Osteocyte (in vitro differentiated cells): ENCODE measurements around the gene PKP1. TPM values are rescaled to one million over a fixed set of nuclear protein-coding genes. Genes with fewer than 3 reads are reported as not detected.

ENCODE experiments used
- DNase-seq: peaks from one replicate; pipeline ENCODE4 v3.0.0; 2021; ENCODE audit warnings: mixed read lengths; ENCODE audit not compliant: unreplicated experiment; ENCODE audit errors: extremely low spot score
- H3K27ac Mint-ChIP-seq: one replicate; pipeline ENCODE4 v1.8.0; 2021; ENCODE audit warnings: mild to moderate bottlenecking, mixed read lengths; ENCODE audit not compliant: unreplicated experiment
- H3K27me3 Mint-ChIP-seq: one replicate; pipeline ENCODE4 v1.8.0; 2021; ENCODE audit warnings: mixed read lengths; ENCODE audit not compliant: unreplicated experiment
- H3K36me3 Mint-ChIP-seq: one replicate; pipeline ENCODE4 v1.8.0; 2021; ENCODE audit warnings: mixed read lengths; ENCODE audit not compliant: unreplicated experiment
- H3K4me1 Mint-ChIP-seq: one replicate; pipeline ENCODE4 v1.8.0; 2021; ENCODE audit warnings: mixed read lengths; ENCODE audit not compliant: unreplicated experiment
- H3K4me3 Mint-ChIP-seq: one replicate; pipeline ENCODE4 v1.8.0; 2021; ENCODE audit warnings: mild to moderate bottlenecking, moderate library complexity, mixed read lengths; ENCODE audit not compliant: unreplicated experiment
- H3K9me3 Mint-ChIP-seq: one replicate; pipeline ENCODE4 v1.8.0; 2021; ENCODE audit warnings: mixed read lengths; ENCODE audit not compliant: unreplicated experiment
- CTCF ChIP-seq: fragments of 200-600 bp; sonication (generic); IDR thresholded peaks from 2 replicates; pipeline ENCODE4 v1.5.0; 2021; ENCODE audit warnings: antibody characterized with exemption, mild to moderate bottlenecking, moderate library complexity
- total RNA-seq: library from RNA; stranded (reverse); gene quantifications from 2 replicates; pipeline ENCODE4 v1.2.1, GENCODE V29; 2021

PKP1 gene
- total RNA-seq, 1 donor from 2014 or later, result not detected

DNA sequence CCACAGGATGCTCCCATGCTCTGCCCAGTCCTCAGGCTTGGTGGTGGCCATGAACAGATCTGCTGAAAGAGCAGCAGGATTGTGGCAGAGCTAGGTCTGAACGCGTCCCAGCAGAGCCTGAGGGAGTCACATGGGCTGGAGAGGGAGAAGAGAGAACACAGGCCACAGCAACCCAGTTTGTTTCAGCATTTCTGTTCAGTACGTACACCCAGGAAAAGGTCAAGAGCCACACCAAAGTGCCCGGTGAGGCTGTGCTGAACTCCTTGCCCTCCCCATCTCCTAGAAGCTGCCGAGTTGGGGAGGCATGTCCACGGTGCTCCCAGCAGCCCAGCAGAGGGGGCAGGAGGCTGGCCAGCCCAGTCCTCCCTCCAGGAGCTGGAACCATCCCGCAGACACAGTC, 5.5 kb downstream of the PKP1 start:
- Mint-ChIP-seq H3K27ac (no peak overlapping the region), H3K4me1 (no peaks in the 10 kb centered on the region), H3K27me3 (peaks cover 43% of the 10 kb centered on the region)

GRCh38 chr1:201290551-201290950, 7.2 kb downstream of the PKP1 start:
- no peaks in the 10 kb centered on the region for H3K9me3 Mint-ChIP-seq
- H3K4me3 Mint-ChIP-seq, result no peak overlapping the region
- H3K27ac Mint-ChIP-seq, result no peak overlapping the region
- no peaks in the 10 kb centered on the region for H3K36me3 Mint-ChIP-seq
- H3K4me1 Mint-ChIP-seq, result peaks cover 4% of the 10 kb centered on the region
- DNase-seq, result no peak
- TF ChIP-seq CTCF, result no peak
- H3K27me3 Mint-ChIP-seq, result peaks cover 41% of the 10 kb centered on the region

More for the DNA sequence above, 5.5 kb downstream of the PKP1 start:
- H3K4me3 Mint-ChIP-seq, result no peak overlapping the region
- no peak for DNase-seq
- no peaks in the 10 kb centered on the region for H3K9me3 Mint-ChIP-seq
- TF ChIP-seq CTCF, result no peak
- no peaks in the 10 kb centered on the region for H3K36me3 Mint-ChIP-seq

- Mint-ChIP-seq H3K4me3 (no peak overlapping the region), H3K27me3 (peaks cover 28% of the 10 kb centered on the region), H3K9me3 (no peaks in the 10 kb centered on the region), H3K27ac (no peak overlapping the region), H3K4me1 (peaks cover 12% of the 10 kb centered on the region), H3K36me3 (no peaks in the 10 kb centered on the region)
- DNase-seq, result no peak
- TF ChIP-seq CTCF, result no peak
Observed at GRCh38 chr1:201291916-201292315, 8.6 kb downstream of the PKP1 start.

DNA sequence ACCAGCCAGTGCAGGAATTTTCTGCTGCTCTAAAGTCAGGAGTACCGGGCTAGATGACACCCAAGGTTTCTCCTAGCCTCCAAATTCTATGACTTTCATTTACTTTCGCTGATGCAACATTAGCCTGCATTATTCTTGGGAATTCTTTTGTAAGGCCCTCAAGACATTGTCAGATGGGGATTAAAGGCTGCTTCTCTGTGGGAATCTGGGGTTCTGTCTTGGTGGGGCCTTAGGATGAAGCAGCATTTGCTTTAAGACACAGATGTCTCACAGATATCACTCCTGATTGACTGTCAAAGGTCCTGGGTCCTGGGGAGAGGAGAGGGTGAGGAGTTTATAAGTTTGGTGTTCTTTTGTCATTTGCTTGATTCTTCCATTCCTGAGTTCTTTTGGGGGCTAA, 11.6 kb downstream of the PKP1 start:
- Mint-ChIP-seq H3K4me1 (peaks cover 12% of the 10 kb centered on the region), H3K9me3 (no peaks in the 10 kb centered on the region), H3K27me3 (peaks cover 8% of the 10 kb centered on the region), H3K27ac (no peak overlapping the region), H3K4me3 (no peak overlapping the region), H3K36me3 (no peaks in the 10 kb centered on the region)
- DNase-seq, result no peak
- no peak for TF ChIP-seq CTCF

GRCh38 chr1:201295346-201295745, 12.0 kb downstream of the PKP1 start:
- H3K4me3 Mint-ChIP-seq, result no peak overlapping the region
- H3K27ac Mint-ChIP-seq, result no peak overlapping the region
- no peak for TF ChIP-seq CTCF
- DNase-seq, result no peak
- H3K27me3 Mint-ChIP-seq, result peaks cover 8% of the 10 kb centered on the region
- H3K36me3 Mint-ChIP-seq, result no peaks in the 10 kb centered on the region
- H3K4me1 Mint-ChIP-seq, result peaks cover 12% of the 10 kb centered on the region
- no peaks in the 10 kb centered on the region for H3K9me3 Mint-ChIP-seq
